RWPE2 (cell line): ENCODE results near the gene MORF4L2.
A peak's percentile ranks its signal among the peaks of the same experiment; 100 is the strongest.

Experiments used
- ATAC-seq: fragments of 200-7000 bp; cut with Tn5 transposase; 3 replicates; pipeline ENCODE4 v1.9.1; 2021; ENCODE audit warnings: low read depth
- DNase-seq: peaks from one replicate; pipeline ENCODE4 v3.0.0-alpha.2; 2020; ENCODE audit warnings: low spot score
- H3K27ac ChIP-seq: fragments of 450-650 bp; 2 replicates; pipeline ENCODE4 v1.5.1; 2017; ENCODE audit warnings: mild to moderate bottlenecking; ENCODE audit not compliant: poor library complexity, severe bottlenecking
- H3K27me3 ChIP-seq: fragments of 250-450 bp; sonication (Bioruptor Pico); 2 replicates; pipeline ENCODE4 v1.5.1; 2021; ENCODE audit warnings: mild to moderate bottlenecking, moderate library complexity; ENCODE audit not compliant: insufficient read depth, poor library complexity, severe bottlenecking
- H3K36me3 ChIP-seq: fragments of 250-450 bp; sonication (Bioruptor Pico); 2 replicates; pipeline ENCODE4 v1.5.1; 2020; ENCODE audit warnings: low read depth, mild to moderate bottlenecking, moderate library complexity
- H3K4me1 ChIP-seq: fragments of 250-450 bp; sonication (Bioruptor Pico); 2 replicates; pipeline ENCODE4 v1.5.1; 2021; ENCODE audit warnings: mild to moderate bottlenecking, moderate library complexity; ENCODE audit not compliant: insufficient read depth, poor library complexity, severe bottlenecking
- H3K4me3 ChIP-seq: fragments of 250-450 bp; sonication (Bioruptor Pico); 2 replicates; pipeline ENCODE4 v1.5.1; 2021; ENCODE audit warnings: mild to moderate bottlenecking, moderate library complexity; ENCODE audit not compliant: severe bottlenecking
- H3K9me3 ChIP-seq: fragments of 250-450 bp; sonication (Bioruptor Pico); 2 replicates; pipeline ENCODE4 v1.5.1; 2021; ENCODE audit warnings: mild to moderate bottlenecking, moderate library complexity; ENCODE audit not compliant: severe bottlenecking
- TF ChIP-seq, protein P1 (sequence below): fragments of 450-650 bp; IDR thresholded peaks from one replicate; pipeline ENCODE4 v1.5.1; 2017; ENCODE audit warnings: mild to moderate bottlenecking, moderate library complexity; ENCODE audit not compliant: poor library complexity, severe bottlenecking

The MORF4L2 gene

DNA sequence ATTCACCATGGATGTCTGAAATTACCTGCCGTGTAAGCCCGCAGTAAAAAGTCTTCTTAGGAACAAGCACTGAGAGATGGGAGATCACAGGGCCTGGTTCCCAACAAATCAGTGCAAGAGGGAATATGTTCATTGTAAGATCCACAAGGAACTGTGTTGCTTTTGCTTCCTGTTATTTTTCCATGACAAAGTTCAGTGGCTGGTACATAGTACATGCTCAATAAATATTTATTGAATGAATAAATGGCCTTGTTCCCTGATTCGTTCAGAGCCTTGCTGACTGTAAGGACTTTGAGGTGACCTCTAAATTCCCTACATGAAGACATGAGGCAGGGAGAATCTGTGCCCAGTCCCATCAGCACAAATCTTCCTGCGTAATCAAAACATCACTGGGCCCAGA is 31.6 kb upstream of the MORF4L2 start:
- Histone ChIP-seq H3K27me3 (no peaks in the 10 kb centered on the region), H3K36me3 (no peaks in the 10 kb centered on the region), H3K27ac (no peak overlapping the region), H3K4me1 (peaks cover 9% of the 10 kb centered on the region), H3K4me3 (no peak overlapping the region), H3K9me3 (no peaks in the 10 kb centered on the region)
- no peak for ATAC-seq
- TF ChIP-seq, protein P1, sequence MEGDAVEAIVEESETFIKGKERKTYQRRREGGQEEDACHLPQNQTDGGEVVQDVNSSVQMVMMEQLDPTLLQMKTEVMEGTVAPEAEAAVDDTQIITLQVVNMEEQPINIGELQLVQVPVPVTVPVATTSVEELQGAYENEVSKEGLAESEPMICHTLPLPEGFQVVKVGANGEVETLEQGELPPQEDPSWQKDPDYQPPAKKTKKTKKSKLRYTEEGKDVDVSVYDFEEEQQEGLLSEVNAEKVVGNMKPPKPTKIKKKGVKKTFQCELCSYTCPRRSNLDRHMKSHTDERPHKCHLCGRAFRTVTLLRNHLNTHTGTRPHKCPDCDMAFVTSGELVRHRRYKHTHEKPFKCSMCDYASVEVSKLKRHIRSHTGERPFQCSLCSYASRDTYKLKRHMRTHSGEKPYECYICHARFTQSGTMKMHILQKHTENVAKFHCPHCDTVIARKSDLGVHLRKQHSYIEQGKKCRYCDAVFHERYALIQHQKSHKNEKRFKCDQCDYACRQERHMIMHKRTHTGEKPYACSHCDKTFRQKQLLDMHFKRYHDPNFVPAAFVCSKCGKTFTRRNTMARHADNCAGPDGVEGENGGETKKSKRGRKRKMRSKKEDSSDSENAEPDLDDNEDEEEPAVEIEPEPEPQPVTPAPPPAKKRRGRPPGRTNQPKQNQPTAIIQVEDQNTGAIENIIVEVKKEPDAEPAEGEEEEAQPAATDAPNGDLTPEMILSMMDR: no peak
- DNase-seq: no peak

DNA sequence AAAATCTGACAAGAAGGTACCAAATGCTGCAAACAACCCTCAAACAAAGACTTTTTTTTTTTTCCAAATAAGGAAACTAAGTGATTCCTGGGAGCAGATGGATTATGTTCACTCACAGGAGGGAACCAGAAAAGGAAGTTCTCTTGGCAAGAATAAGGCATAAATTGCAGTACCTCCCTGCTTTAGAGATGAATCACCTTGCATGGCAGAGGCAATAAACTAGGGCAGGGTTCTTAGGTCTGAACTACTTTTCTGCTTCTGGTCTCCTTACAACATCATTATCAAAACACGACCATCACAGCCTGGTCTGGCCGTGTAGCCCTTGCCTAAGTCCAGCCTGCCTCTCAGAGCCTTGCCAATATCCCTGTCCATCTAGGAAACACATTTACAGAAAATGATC is 30.5 kb upstream of the MORF4L2 start:
- DNase-seq: no peak
- Histone ChIP-seq H3K4me1 (peaks cover 9% of the 10 kb centered on the region), H3K4me3 (no peak overlapping the region), H3K36me3 (no peaks in the 10 kb centered on the region), H3K27ac (peak overlapping the region; percentile 73), H3K9me3 (no peaks in the 10 kb centered on the region), H3K27me3 (no peaks in the 10 kb centered on the region)
- TF ChIP-seq, protein P1: no peak
- ATAC-seq: peak; percentile 97

DNA sequence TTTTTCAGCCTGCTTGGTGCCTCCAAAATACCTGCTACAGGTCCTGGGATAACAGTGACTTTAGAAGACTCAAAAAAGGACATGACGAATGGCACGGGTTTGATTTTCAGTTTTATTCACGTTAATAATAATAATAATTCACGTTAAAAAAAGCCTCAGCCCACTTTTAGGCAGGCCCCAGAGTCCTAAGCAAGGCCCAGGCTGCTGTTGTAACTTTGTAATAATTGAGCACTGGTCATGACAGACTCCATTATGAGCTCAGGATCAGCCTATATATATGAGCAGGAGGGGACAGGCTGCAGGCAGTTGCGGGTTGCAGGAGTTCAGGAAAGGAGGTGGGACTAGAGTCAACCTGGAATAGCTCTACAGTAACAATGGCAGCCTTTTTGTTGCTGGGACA is 24.1 kb upstream of the MORF4L2 start, which contains the start of gene TMEM31:
Gene TMEM31 (plus strand): TSS at position 301 of the 400 bp plus-strand sequence. CDS start 1,350 bp downstream, outside the sequence.
- ATAC-seq: no peak
- H3K4me3 ChIP-seq: no peak within 1 kb of the TSS
- no peaks in the 10 kb centered on the region for H3K4me1 ChIP-seq
- TF ChIP-seq, protein P1: no peak
- H3K27me3 ChIP-seq: no peaks in the 10 kb centered on the region
- no peaks in the 10 kb centered on the region for H3K36me3 ChIP-seq
- DNase-seq: no peak
- H3K9me3 ChIP-seq: no peaks in the 10 kb centered on the region
- no peak within 1 kb of the TSS for H3K27ac ChIP-seq

DNA sequence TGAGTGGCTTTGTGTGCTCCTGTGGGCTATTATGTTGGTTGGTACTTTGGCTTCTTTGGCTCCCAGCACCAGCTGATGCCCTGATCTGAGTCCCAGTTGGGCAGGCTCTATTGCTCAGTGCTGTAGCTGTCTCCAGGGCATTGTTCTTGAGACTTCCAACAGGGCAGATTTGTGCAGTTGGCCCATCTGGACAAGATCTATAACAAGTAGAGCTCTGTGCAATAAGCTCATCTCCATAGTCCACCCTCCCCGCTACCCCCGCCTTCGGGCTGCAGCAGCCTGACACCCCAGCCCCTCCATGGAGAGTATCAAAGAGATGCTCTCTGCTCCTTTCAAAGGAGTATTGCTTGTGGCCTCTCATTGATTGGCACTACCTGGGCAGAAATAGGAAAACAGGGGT is 18.4 kb upstream of the MORF4L2 start:
- Histone ChIP-seq H3K9me3 (no peaks in the 10 kb centered on the region), H3K4me3 (no peak overlapping the region), H3K36me3 (no peaks in the 10 kb centered on the region), H3K27ac (no peak overlapping the region), H3K4me1 (no peaks in the 10 kb centered on the region), H3K27me3 (no peaks in the 10 kb centered on the region)
- TF ChIP-seq, protein P1: no peak
- DNase-seq (no peak), ATAC-seq (no peak)

DNA sequence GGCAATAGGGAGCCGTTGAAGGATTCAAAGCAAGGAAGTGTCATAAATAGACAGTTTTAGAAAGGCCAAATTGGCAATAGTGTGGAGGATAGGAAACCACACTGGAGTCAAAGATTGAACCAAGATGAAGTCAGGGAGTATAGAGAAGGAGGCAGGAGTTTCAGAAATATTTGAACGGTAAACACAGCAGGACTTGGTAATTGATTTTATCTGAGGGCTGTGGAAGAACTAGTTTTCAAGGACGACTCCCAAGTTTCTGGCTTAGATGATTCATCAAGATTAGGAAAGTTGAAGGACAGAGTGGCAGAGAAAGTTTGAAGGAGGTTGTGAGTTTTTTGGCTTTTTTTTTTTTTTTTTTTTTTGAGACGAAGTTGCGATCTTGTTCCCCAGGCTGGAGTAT is 12.7 kb upstream of the MORF4L2 start:
- Histone ChIP-seq H3K9me3 (no peaks in the 10 kb centered on the region), H3K27ac (no peak overlapping the region), H3K4me1 (no peaks in the 10 kb centered on the region), H3K4me3 (no peak overlapping the region), H3K36me3 (no peaks in the 10 kb centered on the region), H3K27me3 (no peaks in the 10 kb centered on the region)
- TF ChIP-seq, protein P1: no peak
- ATAC-seq (no peak), DNase-seq (no peak)
